GM21576 (cell line): ENCODE results near the gene CPLX1.
"Not testable (repeated sequence)": the region's sequence is repeated elsewhere in the genome, so short reads cannot be mapped to it uniquely, and the experiment has no call there.

Experiments
- ATAC-seq: cut with Tn5 transposase; IDR thresholded peaks from one replicate; pipeline ENCODE4 v1.9.1; 2021; ENCODE audit warnings: mild to moderate bottlenecking, moderate library complexity; ENCODE audit not compliant: unreplicated experiment

Gene CPLX1

GRCh38 chr4:763191-763810, 62.6 kb downstream of the CPLX1 start:
- ATAC-seq: no peak

- ATAC-seq: no peak
Measured at GRCh38 chr4:762211-763190, 63.4 kb downstream of the CPLX1 start.

GRCh38 chr4:761739-762138, 64.2 kb downstream of the CPLX1 start:
- ATAC-seq: no peak

- no peak for ATAC-seq
Measured at GRCh38 chr4:761086-761485, 64.8 kb downstream of the CPLX1 start.

- no peak for ATAC-seq
Measured at GRCh38 chr4:760616-761015, 65.3 kb downstream of the CPLX1 start.

GRCh38 chr4:759810-760209, 66.1 kb downstream of the CPLX1 start:
- ATAC-seq: not testable (repeated sequence)

GRCh38 chr4:757111-757510, 68.8 kb downstream of the CPLX1 start:
- ATAC-seq: no peak

GRCh38 chr4:754221-755120, 71.5 kb downstream of the CPLX1 start:
- no peak for ATAC-seq

- ATAC-seq: not testable (repeated sequence)
Measured at GRCh38 chr4:753186-753585, 72.7 kb downstream of the CPLX1 start.

- no peak for ATAC-seq
Measured at GRCh38 chr4:752196-752861, 73.6 kb downstream of the CPLX1 start.

GRCh38 chr4:751676-752075, 74.3 kb downstream of the CPLX1 start:
- no peak for ATAC-seq

GRCh38 chr4:749698-750666, 75.9 kb downstream of the CPLX1 start:
- no peak for ATAC-seq

GRCh38 chr4:748461-748860, 77.5 kb downstream of the CPLX1 start:
- no peak for ATAC-seq

- ATAC-seq: no peak
Measured at GRCh38 chr4:747546-748170, 78.3 kb downstream of the CPLX1 start.

- ATAC-seq: no peak
Measured at GRCh38 chr4:744212-744841, 81.6 kb downstream of the CPLX1 start.

- no peak for ATAC-seq
Measured at GRCh38 chr4:743463-744211, 82.3 kb downstream of the CPLX1 start.

- ATAC-seq: peak; percentile 49
Measured at GRCh38 chr4:742742-743311, 83.1 kb downstream of the CPLX1 start.
